Measurements from ENCODE around the gene MYO15B.

Gene MYO15B

DNA sequence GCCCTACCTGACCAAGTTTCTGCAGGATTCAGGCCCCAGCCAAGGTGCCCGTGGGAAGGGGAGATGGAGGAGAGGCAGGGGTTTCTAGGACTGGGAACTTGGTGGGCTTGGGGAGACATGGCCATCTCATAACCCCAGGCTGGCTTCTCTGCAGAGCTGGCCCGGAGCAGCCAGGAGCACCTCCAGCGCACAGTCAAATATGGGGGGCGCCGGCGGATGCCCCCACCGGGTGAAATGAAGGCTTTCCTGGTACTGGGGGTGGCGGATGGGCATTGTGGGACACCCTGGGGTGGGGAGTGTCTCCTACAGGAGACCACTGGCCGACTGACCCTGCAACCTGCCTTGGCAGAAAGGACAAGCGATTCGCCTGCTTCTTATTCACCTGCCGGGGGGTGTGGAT lies 36.4 kb downstream of the MYO15B start:
- no peak overlapping the region for H3K4me3 ChIP-seq (replicated peaks in 1 of 2; ENCODE audit: low read depth in 2 of 2, low read length in 2 of 2)
- no peak for DNase-seq (ENCODE audit: low read depth in 2 of 2)
- TF ChIP-seq, protein P1, sequence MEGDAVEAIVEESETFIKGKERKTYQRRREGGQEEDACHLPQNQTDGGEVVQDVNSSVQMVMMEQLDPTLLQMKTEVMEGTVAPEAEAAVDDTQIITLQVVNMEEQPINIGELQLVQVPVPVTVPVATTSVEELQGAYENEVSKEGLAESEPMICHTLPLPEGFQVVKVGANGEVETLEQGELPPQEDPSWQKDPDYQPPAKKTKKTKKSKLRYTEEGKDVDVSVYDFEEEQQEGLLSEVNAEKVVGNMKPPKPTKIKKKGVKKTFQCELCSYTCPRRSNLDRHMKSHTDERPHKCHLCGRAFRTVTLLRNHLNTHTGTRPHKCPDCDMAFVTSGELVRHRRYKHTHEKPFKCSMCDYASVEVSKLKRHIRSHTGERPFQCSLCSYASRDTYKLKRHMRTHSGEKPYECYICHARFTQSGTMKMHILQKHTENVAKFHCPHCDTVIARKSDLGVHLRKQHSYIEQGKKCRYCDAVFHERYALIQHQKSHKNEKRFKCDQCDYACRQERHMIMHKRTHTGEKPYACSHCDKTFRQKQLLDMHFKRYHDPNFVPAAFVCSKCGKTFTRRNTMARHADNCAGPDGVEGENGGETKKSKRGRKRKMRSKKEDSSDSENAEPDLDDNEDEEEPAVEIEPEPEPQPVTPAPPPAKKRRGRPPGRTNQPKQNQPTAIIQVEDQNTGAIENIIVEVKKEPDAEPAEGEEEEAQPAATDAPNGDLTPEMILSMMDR (IDR thresholded peaks at IDR 0.05; ENCODE audit: low read depth, low read length), result no peak

DNA sequence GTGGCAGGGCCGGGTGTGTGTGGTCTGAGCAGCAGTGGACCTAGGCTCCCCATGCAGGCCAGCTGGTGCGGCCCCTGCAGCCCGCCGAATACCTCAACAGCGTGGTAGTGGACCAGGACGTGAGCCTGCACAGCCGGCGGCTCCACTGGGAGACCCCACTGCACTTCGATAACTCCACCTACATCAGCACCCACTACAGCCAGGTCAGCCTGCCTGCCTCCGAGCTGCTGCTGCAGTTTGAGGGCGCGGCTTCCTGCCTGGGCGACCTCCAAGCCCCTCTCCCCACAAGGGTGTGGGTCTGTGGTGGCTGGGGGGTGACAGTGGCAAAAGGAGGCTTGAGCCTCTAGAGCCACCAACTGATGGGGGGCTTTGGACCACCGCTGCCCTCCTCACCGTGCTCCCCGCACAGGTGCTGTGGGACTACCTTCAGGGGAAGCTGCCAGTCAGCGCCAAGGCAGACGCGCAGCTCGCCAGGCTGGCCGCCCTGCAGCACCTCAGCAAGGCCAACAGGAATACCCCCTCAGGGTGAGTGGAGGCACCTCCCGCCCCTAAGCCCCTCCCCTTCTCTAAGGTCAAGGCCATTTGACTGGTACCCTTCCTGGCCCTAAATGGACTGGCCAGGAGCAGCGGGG lies 37.2 kb downstream of the MYO15B start:
- no peak for DNase-seq (ENCODE audit: low read depth in 2 of 2)
- no peak overlapping the region for H3K4me3 ChIP-seq (replicated peaks in 1 of 2; ENCODE audit: low read depth in 2 of 2, low read length in 2 of 2)
- TF ChIP-seq, protein P1 (IDR thresholded peaks at IDR 0.05; ENCODE audit: low read depth, low read length), result no peak

DNA sequence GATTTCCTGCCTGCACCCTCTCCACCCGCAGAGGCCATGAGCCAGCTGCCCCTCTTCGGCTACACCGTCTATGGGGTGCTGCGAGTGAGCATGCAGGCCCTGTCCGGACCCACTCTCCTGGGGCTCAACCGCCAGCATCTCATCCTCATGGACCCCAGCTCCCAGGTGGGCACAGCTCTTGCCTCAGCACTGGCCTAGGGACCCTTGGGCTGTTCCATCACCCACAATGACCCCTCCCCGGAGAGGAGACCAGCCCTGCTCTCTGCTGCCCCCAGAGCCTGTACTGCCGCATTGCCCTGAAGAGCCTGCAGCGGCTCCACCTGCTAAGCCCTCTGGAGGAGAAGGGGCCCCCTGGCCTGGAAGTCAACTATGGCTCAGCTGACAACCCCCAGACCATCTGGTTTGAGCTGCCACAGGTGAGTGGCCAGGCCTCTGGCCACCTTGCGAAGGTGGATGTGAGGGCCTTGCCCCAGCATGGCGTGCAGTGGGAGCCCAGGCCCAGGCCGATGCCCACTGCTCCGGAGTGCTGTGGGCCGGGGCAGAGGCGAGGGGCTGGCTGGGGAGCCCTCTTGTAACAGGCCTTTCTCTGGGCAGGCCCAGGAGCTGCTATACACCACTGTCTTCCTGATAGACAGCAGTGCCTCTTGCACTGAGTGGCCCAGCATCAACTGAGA lies 38.4 kb downstream of the MYO15B start:
- no peak overlapping the region for H3K4me3 ChIP-seq (replicated peaks in 1 of 2; ENCODE audit: low read depth in 2 of 2, low read length in 2 of 2)
- TF ChIP-seq, protein P1 (IDR thresholded peaks at IDR 0.05; ENCODE audit: low read depth, low read length), result peak; percentile 87
- DNase-seq (ENCODE audit: low read depth in 2 of 2), result peak; percentile 19 to 23

DNA sequence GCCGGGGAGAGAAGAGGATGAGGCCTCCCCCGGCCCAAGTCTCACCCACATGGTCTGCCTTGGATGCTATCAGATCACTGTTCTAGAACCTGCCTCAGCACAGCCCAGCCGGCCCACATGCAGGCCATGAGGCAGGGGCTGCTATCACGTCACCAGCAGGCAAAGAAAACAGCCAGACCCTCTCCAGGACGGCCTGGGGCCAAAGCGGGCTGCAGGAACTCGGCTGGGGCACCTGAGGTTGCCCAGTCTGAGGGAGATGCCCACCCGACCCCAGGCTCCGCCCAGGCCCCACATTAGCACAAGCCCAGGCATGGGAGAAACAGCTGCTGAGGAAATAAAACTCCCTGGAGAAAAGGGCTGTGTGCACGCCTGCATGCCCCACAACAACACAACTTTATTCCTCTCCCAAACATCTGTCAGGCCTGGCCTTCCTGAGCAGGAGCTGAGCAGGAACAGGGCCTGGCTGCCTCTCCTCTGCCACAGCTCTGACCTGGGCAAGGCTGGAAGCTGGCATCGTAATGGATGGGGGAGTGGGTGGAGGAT lies 39.0 kb downstream of the MYO15B start:
- TF ChIP-seq, protein P1 (IDR thresholded peaks at IDR 0.05; ENCODE audit: low read depth, low read length), result no peak
- no peak overlapping the region for H3K4me3 ChIP-seq (replicated peaks in 1 of 2; ENCODE audit: low read depth in 2 of 2, low read length in 2 of 2)
- no peak for DNase-seq (ENCODE audit: low read depth in 2 of 2)

DNA sequence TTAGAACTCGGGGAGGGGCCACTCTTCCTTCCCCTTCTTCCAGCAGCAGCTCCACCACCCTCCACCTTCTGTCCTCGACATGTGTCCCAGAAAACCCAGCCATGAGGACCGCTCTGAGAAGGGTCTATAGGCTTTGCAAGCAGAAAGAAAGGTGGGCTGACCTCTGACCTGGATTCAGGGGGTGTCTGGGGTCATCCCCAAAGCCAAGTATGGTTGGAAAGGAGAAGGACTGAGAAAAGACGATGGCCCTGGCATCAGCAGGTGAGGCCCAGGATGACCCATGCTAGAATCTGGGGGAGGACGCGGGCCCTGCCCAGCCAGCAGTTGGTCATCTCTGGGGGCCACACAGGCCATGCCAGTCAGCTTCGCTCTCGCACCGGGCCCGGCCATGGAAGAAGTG lies 39.5 kb downstream of the MYO15B start:
- no peak overlapping the region for H3K4me3 ChIP-seq (replicated peaks in 1 of 2; ENCODE audit: low read depth in 2 of 2, low read length in 2 of 2)
- no peak for DNase-seq (ENCODE audit: low read depth in 2 of 2)
- TF ChIP-seq, protein P1 (IDR thresholded peaks at IDR 0.05; ENCODE audit: low read depth, low read length), result no peak

DNA sequence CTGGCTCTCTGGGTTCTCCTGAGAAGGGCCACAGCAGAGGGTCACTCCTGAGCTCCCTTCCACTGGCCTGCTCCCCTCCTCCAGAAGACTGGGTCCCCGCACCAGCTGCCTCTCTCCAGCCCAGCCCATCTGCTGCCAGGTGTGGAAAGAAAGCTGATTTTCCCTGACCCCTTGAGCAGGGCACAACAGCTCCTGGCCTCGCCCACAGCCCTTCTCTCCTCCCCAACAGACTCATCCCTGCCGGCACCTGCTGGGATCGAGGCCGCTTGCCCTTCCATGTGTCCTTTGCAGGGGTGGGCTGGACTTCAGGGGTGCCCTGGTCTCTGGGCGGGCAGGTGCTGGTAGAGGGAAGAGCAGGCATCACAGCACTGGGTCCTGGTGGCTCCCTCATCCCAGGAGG lies 40.8 kb downstream of the MYO15B start:
- no peak for DNase-seq (ENCODE audit: low read depth in 2 of 2)
- no peak overlapping the region for H3K4me3 ChIP-seq (replicated peaks in 1 of 2; ENCODE audit: low read depth in 2 of 2, low read length in 2 of 2)
- TF ChIP-seq, protein P1 (IDR thresholded peaks at IDR 0.05; ENCODE audit: low read depth, low read length), result no peak
